GM12878 (cell line): ENCODE measurements around the gene HDGFL1. TPM values are rescaled to one million over a fixed set of nuclear protein-coding genes. Genes with fewer than 3 reads are reported as not detected.

ENCODE experiments used
- ATAC-seq: fragments of 200-7000 bp; cut with Tn5 transposase; 3 replicates; pipeline ENCODE4 v1.9.1; 2020; ENCODE audit warnings: mild to moderate bottlenecking, moderate library complexity
- BruUV-seq: library from RNA; stranded (reverse); fragments of 400-500 nt; replicated peaks from 2 replicates; lab custom pipeline; 2021; lab: Mats Ljungman, UMichigan
- CTCF ChIA-PET: fragments of 300-600 bp; sonication (Branson Sonifier 250); formaldehyde crosslinking; extraction: SDS; loops from one replicate; lab custom pipeline; 2021; ENCODE audit warnings: inconsistent platforms; lab: Yijun Ruan, JAX
- POLR2A ChIA-PET: fragments of 350-600 bp; formaldehyde crosslinking; extraction: SDS; loops from one replicate; lab custom pipeline; 2021; ENCODE audit warnings: inconsistent platforms; lab: Charles Lee
- RAD21 ChIA-PET: fragments of 300-600 bp; sonication (Branson Sonifier 250); formaldehyde crosslinking; loops from one replicate; lab custom pipeline; 2023; ENCODE audit warnings: antibody characterized with exemption; ENCODE audit not compliant: unreplicated experiment; lab: Charles Lee
- SMC1A ChIA-PET: fragments of 300-600 bp; sonication (Branson Sonifier 250); formaldehyde crosslinking; loops from one replicate; lab custom pipeline; 2023; ENCODE audit not compliant: unreplicated experiment, uncharacterized antibody; lab: Charles Lee
- DNase-seq: peaks from one replicate; pipeline ENCODE4 v3.0.0-alpha.2; 2011; ENCODE audit warnings: low read depth, low spot score
- FAIRE-seq: peaks from 3 replicates; lab custom pipeline; 2011; peaks lifted over from hg19 to GRCh38; lab: Jason Lieb, UNC
- H2AFZ ChIP-seq: 2 replicates; pipeline ENCODE4 v1.6.0; 2011; ENCODE audit warnings: low read depth, low read length, control low read depth; ENCODE audit not compliant: control insufficient read depth
- H3K27ac ChIP-seq: 2 replicates; pipeline ENCODE4 v1.5.1; 2011; ENCODE audit warnings: control low read depth; ENCODE audit not compliant: control insufficient read depth, insufficient read depth
- H3K27me3 ChIP-seq, 2 experiments: replicated peaks in 1 of 2; 2 replicates each; pipeline versions ENCODE4 v1.6.0 to v1.6.1; 2011; ENCODE audit warnings: low read length in 1 of 2; ENCODE audit not compliant: control insufficient read depth in 2 of 2, insufficient read depth in 2 of 2
- H3K36me3 ChIP-seq, 2 experiments: 2 replicates each; pipeline ENCODE4 v1.5.1; 2011; ENCODE audit warnings: low read length in 1 of 2; ENCODE audit not compliant: control insufficient read depth in 2 of 2, insufficient read depth in 2 of 2
- H3K4me1 ChIP-seq: 2 replicates; pipeline ENCODE4 v1.6.1; 2011; ENCODE audit warnings: mild to moderate bottlenecking, low read length, moderate library complexity, mixed read lengths; ENCODE audit not compliant: control insufficient read depth, insufficient read depth
- H3K4me2 ChIP-seq: 2 replicates; pipeline ENCODE4 v1.6.0; 2011; ENCODE audit warnings: control low read depth; ENCODE audit not compliant: control insufficient read depth, insufficient read depth
- H3K4me3 ChIP-seq: fragments of 200-600 bp; sonication (generic); 2 replicates; pipeline ENCODE4 v1.5.1; 2016
- H3K79me2 ChIP-seq: 2 replicates; pipeline ENCODE4 v1.6.0; 2011; ENCODE audit warnings: low read length; ENCODE audit not compliant: control insufficient read depth, insufficient read depth
- H3K9ac ChIP-seq: 2 replicates; pipeline ENCODE4 v1.8.0; 2011; ENCODE audit warnings: low read length, control low read depth, mixed read lengths; ENCODE audit not compliant: control insufficient read depth, insufficient read depth
- H3K9me3 ChIP-seq: replicated peaks from 3 replicates; pipeline ENCODE4 v1.5.1; 2011; ENCODE audit warnings: mild to moderate bottlenecking, low read length; ENCODE audit not compliant: control insufficient read depth, insufficient read depth
- H4K20me1 ChIP-seq: 2 replicates; pipeline ENCODE4 v1.6.0; 2011; ENCODE audit not compliant: control insufficient read depth, insufficient read depth
- MTA2 ChIP-seq: fragments of 450-650 bp; IDR thresholded peaks from 2 replicates; pipeline ENCODE4 v1.6.1; 2016; ENCODE audit warnings: low read depth, mild to moderate bottlenecking, moderate library complexity
- SIN3A ChIP-seq: IDR thresholded peaks from 2 replicates; pipeline ENCODE4 v1.6.1; 2012; ENCODE audit warnings: low read depth, low read length, improper control_type of control experiment
- WGBS: methylation state at CpG from one replicate; pipeline ENCODE4 v1.1.6; 2016; ENCODE audit warnings: low lambda C conversion rate; ENCODE audit not compliant: insufficient replicate concordance, insufficient coverage; ENCODE audit errors: missing lambda C conversion rate; 5-methylcytosine and 5-hydroxymethylcytosine counted together
- in situ Hi-C: fragments of 300-500 bp; cut with MboI; formaldehyde crosslinking; loops from 9 replicates; pipeline ENCODE4 v1.14.3; 2018; ENCODE audit warnings: mixed read lengths
- intact Hi-C: fragments of 100-400 bp; cut with micrococcal nuclease; formaldehyde crosslinking; loops from one replicate; pipeline ENCODE4 v1.14.2; 2022; ENCODE audit not compliant: unreplicated experiment
- polyA plus RNA-seq, 11 experiments: library from polyadenylated mRNA; depleted of rRNA in 4 of 11; unstranded in 6 of 11; stranded (reverse) in 5 of 11; fragments of >200 nt; fragmentation: Nextera tagmentation in 4 of 11; fragmentation: Illumina TruSeq in 1 of 11; extraction: Ambion mirVana in 4 of 11; extraction: Trizol in 1 of 11; gene quantifications; 1 replicate in 1 of 11; 2 replicates in 10 of 11; pipeline versions ENCODE4 v1.2.1 to v1.2.3, GENCODE V29; 2011 to 2016; ENCODE audit warnings: inconsistent platforms in 2 of 11, missing spikeins in 2 of 11, low read depth in 1 of 11
- total RNA-seq, 4 experiments: library from RNA; depleted of rRNA in 3 of 4; stranded (reverse); fragments of >200 nt in 3 of 4; fragmentation: Illumina TruSeq in 1 of 4; extraction: Trizol in 1 of 4; gene quantifications; 2 replicates each; pipeline versions ENCODE4 v1.2.1 to v1.2.3, GENCODE V29; 2013 to 2021
- TF ChIP-seq, protein P1 (sequence below): IDR thresholded peaks from 2 replicates; pipeline ENCODE4 v1.6.1; 2012; ENCODE audit warnings: mild to moderate bottlenecking, low read depth, low read length
- TF ChIP-seq, protein P2 (sequence below): fragments of 450-650 bp; IDR thresholded peaks from 2 replicates; pipeline ENCODE4 v1.6.1; 2016; ENCODE audit warnings: mild to moderate bottlenecking
- TF ChIP-seq, protein P3 (sequence below): fragments of 450-650 bp; IDR thresholded peaks from 2 replicates; pipeline ENCODE4 v1.6.1; 2017; ENCODE audit warnings: borderline replicate concordance

Gene HDGFL1
- total and polyA plus RNA-seq, 10 of the 15 experiments (the other 5 are each of a cell fraction or from before 2014, with no cell fraction given): 0.03 to 0.69 (median 0.19) TPM

DNA sequence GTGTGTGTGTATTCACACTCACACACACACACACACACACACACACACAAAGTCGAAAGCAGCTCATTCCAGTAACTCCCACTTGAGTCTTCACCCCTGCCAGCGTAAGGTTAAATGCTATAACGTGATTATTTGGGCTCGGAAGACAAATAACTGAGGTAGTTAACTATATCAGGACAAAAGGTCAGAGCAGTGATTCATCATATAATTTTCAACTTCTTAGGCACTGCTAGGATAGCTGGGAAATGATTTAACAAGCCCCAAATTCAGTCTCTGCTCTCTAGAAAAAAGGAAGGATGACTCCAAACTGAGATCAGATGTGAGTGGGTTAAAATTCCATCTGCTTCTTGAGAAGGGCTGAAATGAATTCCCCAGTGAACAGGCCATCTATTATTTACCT is 30.7 kb downstream of the HDGFL1 start:
- Histone ChIP-seq H3K9me3 (no peaks in the 10 kb centered on the region), H3K36me3 (no peaks in the 10 kb centered on the region), H3K4me3 (no peak overlapping the region), H2AFZ (no peak overlapping the region), H3K79me2 (no peaks in the 10 kb centered on the region), H3K27ac (no peak overlapping the region)
- no peak for DNase-seq
- in situ Hi-C loops: no loop called here
- SMC1A ChIA-PET: interaction anchor here (1.2 kb wide), 1 partner anchor 49 kb away, joined by 3 read pairs; no protein-coding TSS in a partner anchor
- intact Hi-C loops: no loop called here
- TF ChIP-seq, protein P1, sequence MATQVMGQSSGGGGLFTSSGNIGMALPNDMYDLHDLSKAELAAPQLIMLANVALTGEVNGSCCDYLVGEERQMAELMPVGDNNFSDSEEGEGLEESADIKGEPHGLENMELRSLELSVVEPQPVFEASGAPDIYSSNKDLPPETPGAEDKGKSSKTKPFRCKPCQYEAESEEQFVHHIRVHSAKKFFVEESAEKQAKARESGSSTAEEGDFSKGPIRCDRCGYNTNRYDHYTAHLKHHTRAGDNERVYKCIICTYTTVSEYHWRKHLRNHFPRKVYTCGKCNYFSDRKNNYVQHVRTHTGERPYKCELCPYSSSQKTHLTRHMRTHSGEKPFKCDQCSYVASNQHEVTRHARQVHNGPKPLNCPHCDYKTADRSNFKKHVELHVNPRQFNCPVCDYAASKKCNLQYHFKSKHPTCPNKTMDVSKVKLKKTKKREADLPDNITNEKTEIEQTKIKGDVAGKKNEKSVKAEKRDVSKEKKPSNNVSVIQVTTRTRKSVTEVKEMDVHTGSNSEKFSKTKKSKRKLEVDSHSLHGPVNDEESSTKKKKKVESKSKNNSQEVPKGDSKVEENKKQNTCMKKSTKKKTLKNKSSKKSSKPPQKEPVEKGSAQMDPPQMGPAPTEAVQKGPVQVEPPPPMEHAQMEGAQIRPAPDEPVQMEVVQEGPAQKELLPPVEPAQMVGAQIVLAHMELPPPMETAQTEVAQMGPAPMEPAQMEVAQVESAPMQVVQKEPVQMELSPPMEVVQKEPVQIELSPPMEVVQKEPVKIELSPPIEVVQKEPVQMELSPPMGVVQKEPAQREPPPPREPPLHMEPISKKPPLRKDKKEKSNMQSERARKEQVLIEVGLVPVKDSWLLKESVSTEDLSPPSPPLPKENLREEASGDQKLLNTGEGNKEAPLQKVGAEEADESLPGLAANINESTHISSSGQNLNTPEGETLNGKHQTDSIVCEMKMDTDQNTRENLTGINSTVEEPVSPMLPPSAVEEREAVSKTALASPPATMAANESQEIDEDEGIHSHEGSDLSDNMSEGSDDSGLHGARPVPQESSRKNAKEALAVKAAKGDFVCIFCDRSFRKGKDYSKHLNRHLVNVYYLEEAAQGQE: no peak
- TF ChIP-seq, protein P2, sequence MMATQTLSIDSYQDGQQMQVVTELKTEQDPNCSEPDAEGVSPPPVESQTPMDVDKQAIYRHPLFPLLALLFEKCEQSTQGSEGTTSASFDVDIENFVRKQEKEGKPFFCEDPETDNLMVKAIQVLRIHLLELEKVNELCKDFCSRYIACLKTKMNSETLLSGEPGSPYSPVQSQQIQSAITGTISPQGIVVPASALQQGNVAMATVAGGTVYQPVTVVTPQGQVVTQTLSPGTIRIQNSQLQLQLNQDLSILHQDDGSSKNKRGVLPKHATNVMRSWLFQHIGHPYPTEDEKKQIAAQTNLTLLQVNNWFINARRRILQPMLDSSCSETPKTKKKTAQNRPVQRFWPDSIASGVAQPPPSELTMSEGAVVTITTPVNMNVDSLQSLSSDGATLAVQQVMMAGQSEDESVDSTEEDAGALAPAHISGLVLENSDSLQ: no peak
- TF ChIP-seq MTA2: no peak
- TF ChIP-seq SIN3A: no peak
- TF ChIP-seq, protein P3, sequence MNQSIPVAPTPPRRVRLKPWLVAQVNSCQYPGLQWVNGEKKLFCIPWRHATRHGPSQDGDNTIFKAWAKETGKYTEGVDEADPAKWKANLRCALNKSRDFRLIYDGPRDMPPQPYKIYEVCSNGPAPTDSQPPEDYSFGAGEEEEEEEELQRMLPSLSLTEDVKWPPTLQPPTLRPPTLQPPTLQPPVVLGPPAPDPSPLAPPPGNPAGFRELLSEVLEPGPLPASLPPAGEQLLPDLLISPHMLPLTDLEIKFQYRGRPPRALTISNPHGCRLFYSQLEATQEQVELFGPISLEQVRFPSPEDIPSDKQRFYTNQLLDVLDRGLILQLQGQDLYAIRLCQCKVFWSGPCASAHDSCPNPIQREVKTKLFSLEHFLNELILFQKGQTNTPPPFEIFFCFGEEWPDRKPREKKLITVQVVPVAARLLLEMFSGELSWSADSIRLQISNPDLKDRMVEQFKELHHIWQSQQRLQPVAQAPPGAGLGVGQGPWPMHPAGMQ: no peak
- TF ChIP-seq, all 136 proteins: peak for 0
- ChIA-PET POLR2A (no interaction called here), CTCF (no interaction called here), RAD21 (no interaction called here)
- 5% methylated on average over 4 of the region's 4 CpGs for WGBS
- Histone ChIP-seq H3K9ac (no peak overlapping the region), H3K27me3 (no peaks in the 10 kb centered on the region), H3K4me1 (no peaks in the 10 kb centered on the region), H3K4me2 (no peak overlapping the region), H4K20me1 (no peaks in the 10 kb centered on the region)
- BruUV-seq: no TSS peak
- FAIRE-seq: no peak
- ATAC-seq: no peak
